ENCODE data around the gene ATMIN.

GRCh38 chr16:81095653-81095952 lies 60.0 kb downstream of the ATMIN start:
- no peak for TF ChIP-seq CTCF (IDR thresholded peaks at IDR 0.05)
- no peak for TF ChIP-seq EZH2 (IDR thresholded peaks at IDR 0.05; ENCODE audit: borderline replicate concordance, insufficient read depth, low read depth, low read length, poor library complexity, severe bottlenecking)

Data from B cell (primary cell).